ENCODE data around the gene KIRREL1.

Gene KIRREL1

DNA sequence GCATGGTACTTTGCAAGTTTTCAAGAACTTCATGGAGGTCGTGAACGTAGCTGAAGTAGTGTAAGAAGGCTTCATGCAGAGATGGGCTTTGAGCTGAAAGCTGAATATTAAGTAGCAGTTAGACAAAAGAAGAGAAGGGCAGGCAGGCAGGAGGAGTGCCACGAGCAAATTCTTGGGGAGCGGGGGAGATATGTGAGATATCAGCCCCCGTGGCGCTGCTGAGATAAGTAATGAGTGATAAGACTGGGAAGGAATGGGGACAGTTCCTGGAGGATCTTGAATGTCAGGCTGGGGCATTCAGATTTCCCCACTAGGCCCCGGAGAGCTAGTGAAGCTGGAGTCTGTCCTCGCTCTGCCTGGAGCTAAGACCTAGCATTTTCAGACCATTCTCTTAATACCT lies 27.9 kb upstream of the KIRREL1 start:
- Histone ChIP-seq H3K4me1 (ENCODE audit: control insufficient read depth, low read length) (no peaks in the 10 kb centered on the region), H3K36me3 (ENCODE audit: control insufficient read depth, low read length) (no peaks in the 10 kb centered on the region), H3K9me3 (ENCODE audit: control insufficient read depth, insufficient read depth, low read length) (no peaks in the 10 kb centered on the region), H4K20me1 (ENCODE audit: control insufficient read depth, insufficient read depth, low read depth, low read length) (no peaks in the 10 kb centered on the region), H3K9me2 (replicated peaks; ENCODE audit: control insufficient read depth, low read length) (no peaks in the 10 kb centered on the region), H3K27me3 (ENCODE audit: control insufficient read depth, low read length) (peaks cover 30% of the 10 kb centered on the region), H3K27ac (ENCODE audit: low read depth, low read length) (no peak overlapping the region), H3F3A (ENCODE audit: control insufficient read depth, insufficient read depth) (no peaks in the 10 kb centered on the region), H3K4me2 (ENCODE audit: low read length) (no peak overlapping the region), H3K79me2 (ENCODE audit: control insufficient read depth, low read length) (no peaks in the 10 kb centered on the region), H3K4me3 (ENCODE audit: low read length) (no peak overlapping the region)
- TF ChIP-seq, protein P1, sequence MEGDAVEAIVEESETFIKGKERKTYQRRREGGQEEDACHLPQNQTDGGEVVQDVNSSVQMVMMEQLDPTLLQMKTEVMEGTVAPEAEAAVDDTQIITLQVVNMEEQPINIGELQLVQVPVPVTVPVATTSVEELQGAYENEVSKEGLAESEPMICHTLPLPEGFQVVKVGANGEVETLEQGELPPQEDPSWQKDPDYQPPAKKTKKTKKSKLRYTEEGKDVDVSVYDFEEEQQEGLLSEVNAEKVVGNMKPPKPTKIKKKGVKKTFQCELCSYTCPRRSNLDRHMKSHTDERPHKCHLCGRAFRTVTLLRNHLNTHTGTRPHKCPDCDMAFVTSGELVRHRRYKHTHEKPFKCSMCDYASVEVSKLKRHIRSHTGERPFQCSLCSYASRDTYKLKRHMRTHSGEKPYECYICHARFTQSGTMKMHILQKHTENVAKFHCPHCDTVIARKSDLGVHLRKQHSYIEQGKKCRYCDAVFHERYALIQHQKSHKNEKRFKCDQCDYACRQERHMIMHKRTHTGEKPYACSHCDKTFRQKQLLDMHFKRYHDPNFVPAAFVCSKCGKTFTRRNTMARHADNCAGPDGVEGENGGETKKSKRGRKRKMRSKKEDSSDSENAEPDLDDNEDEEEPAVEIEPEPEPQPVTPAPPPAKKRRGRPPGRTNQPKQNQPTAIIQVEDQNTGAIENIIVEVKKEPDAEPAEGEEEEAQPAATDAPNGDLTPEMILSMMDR (IDR thresholded peaks at IDR 0.05; ENCODE audit: low read depth, low read length, poor library complexity, severe bottlenecking) = no peak
- TF ChIP-seq EZH2phosphoT487 (IDR thresholded peaks at IDR 0.05; ENCODE audit: borderline replicate concordance, low read length) = no peak

DNA sequence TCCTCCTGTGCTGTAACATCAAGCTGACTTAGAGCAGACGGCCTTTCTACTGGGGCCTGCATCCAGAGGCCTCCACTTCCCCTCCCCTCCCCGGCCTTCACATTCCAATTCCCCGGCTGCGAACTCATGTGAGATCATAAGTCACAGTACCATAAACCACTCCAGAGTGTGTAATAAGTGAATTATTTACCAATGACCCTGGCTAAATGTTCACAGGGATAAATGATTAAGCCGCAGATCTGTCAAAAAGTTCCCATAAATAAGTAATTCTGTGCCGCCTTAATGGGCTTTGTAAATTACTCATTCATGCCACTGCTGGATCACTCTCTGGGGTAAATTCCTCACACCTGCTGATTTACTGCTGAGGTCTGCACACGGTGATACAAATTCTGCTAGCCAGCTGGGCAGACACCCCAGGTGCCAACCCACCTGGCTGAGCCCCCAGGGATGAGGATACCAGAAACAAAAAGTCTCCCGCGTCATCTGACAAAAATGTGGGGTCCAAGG lies 27.4 kb upstream of the KIRREL1 start:
- Histone ChIP-seq H3K27me3 (ENCODE audit: control insufficient read depth, low read length) (peaks cover 27% of the 10 kb centered on the region), H3F3A (ENCODE audit: control insufficient read depth, insufficient read depth) (no peaks in the 10 kb centered on the region), H3K4me3 (ENCODE audit: low read length) (no peak overlapping the region), H3K27ac (ENCODE audit: low read depth, low read length) (no peak overlapping the region), H3K9me3 (ENCODE audit: control insufficient read depth, insufficient read depth, low read length) (no peaks in the 10 kb centered on the region), H4K20me1 (ENCODE audit: control insufficient read depth, insufficient read depth, low read depth, low read length) (no peaks in the 10 kb centered on the region), H3K36me3 (ENCODE audit: control insufficient read depth, low read length) (no peaks in the 10 kb centered on the region), H3K9me2 (replicated peaks; ENCODE audit: control insufficient read depth, low read length) (no peaks in the 10 kb centered on the region), H3K4me2 (ENCODE audit: low read length) (no peak overlapping the region), H3K4me1 (ENCODE audit: control insufficient read depth, low read length) (no peaks in the 10 kb centered on the region), H3K79me2 (ENCODE audit: control insufficient read depth, low read length) (no peaks in the 10 kb centered on the region)
- no peak for TF ChIP-seq EZH2phosphoT487 (IDR thresholded peaks at IDR 0.05; ENCODE audit: borderline replicate concordance, low read length)
- TF ChIP-seq, protein P1 (IDR thresholded peaks at IDR 0.05; ENCODE audit: low read depth, low read length, poor library complexity, severe bottlenecking) = no peak

DNA sequence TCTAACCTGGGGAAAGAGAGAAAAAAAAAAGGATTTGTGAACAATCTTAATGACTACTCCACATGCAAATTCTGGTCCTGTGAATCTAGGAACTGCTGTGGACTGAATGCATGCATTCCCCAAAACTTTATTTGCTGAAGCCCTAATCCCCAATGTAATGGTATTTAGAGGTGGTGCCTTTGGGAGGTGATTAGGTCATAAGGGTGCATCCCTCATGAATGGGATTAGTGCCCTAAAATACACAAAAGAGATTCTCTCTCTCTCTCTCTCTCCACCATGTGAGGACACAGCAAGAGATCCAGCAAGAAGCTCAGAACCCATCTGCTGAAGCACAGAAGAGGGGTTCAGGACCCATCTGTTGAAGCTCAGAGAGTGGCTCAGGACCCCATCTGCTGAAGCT lies 26.2 kb upstream of the KIRREL1 start:
- Histone ChIP-seq H3K36me3 (ENCODE audit: control insufficient read depth, low read length) (no peaks in the 10 kb centered on the region), H4K20me1 (ENCODE audit: control insufficient read depth, insufficient read depth, low read depth, low read length) (no peaks in the 10 kb centered on the region), H3F3A (ENCODE audit: control insufficient read depth, insufficient read depth) (no peaks in the 10 kb centered on the region), H3K27me3 (ENCODE audit: control insufficient read depth, low read length) (peaks cover 20% of the 10 kb centered on the region), H3K4me3 (ENCODE audit: low read length) (no peak overlapping the region), H3K4me2 (ENCODE audit: low read length) (no peak overlapping the region), H3K27ac (ENCODE audit: low read depth, low read length) (no peak overlapping the region), H3K9me2 (replicated peaks; ENCODE audit: control insufficient read depth, low read length) (no peaks in the 10 kb centered on the region), H3K9me3 (ENCODE audit: control insufficient read depth, insufficient read depth, low read length) (peaks cover 9% of the 10 kb centered on the region), H3K79me2 (ENCODE audit: control insufficient read depth, low read length) (no peaks in the 10 kb centered on the region), H3K4me1 (ENCODE audit: control insufficient read depth, low read length) (no peaks in the 10 kb centered on the region)
- no peak for TF ChIP-seq EZH2phosphoT487 (IDR thresholded peaks at IDR 0.05; ENCODE audit: borderline replicate concordance, low read length)
- TF ChIP-seq, protein P1 (IDR thresholded peaks at IDR 0.05; ENCODE audit: low read depth, low read length, poor library complexity, severe bottlenecking) = no peak
